Lower leg skin (tissue), 4 donors: ENCODE results near the gene AMOTL2. TPM values are rescaled to one million over a fixed set of nuclear protein-coding genes. Genes with fewer than 3 reads are reported as not detected.
A peak's percentile ranks its signal among the peaks of the same experiment; 100 is the strongest.

Experiments
- DNase-seq, 2 donors: peaks; one replicate each; pipeline ENCODE4 v3.0.0-alpha.2; 2019; ENCODE audit warnings: low spot score in 2 of 2
- H3K4me3 ChIP-seq: fragments of 200-600 bp; sonication (generic); 2 replicates; pipeline ENCODE4 v1.5.1; 2017; ENCODE audit warnings: mild to moderate bottlenecking, low read depth; ENCODE audit not compliant: poor library complexity, severe bottlenecking
- CTCF ChIP-seq, 3 donors: fragments of 450-650 bp; IDR thresholded peaks; one replicate each; pipeline ENCODE4 v1.5.1; 2016; ENCODE audit warnings: antibody characterized with exemption in 3 of 3, mild to moderate bottlenecking in 3 of 3, moderate library complexity in 2 of 3
- POLR2A ChIP-seq, 2 donors: fragments of 450-650 bp; IDR thresholded peaks; one replicate each; pipeline ENCODE4 v1.6.1; 2016 to 2017; ENCODE audit warnings: antibody characterized with exemption in 2 of 2, mild to moderate bottlenecking in 1 of 2, moderate library complexity in 1 of 2
- WGBS, 2 donors: methylation state at CpG; one replicate each; pipeline ENCODE4 v1.1.5; 2018; 5-methylcytosine and 5-hydroxymethylcytosine counted together
- intact Hi-C: fragments of 100-400 bp; cut with DNase I; formaldehyde crosslinking; loops from one replicate; pipeline ENCODE4 v1.15.0; 2023; ENCODE audit warnings: low total_unique reads
- total RNA-seq, 4 donors: library from RNA; depleted of rRNA; stranded (reverse); fragments of >200 nt; gene quantifications; one replicate each; pipeline ENCODE4 v1.1.0, GENCODE V29; 2016

Gene AMOTL2
- total RNA-seq, 4 donors from 2014 or later, result 97.1 to 151 (median 120) TPM

GRCh38 chr3:134351427-134351826 is 22.8 kb downstream of the AMOTL2 start:
- no peak for TF ChIP-seq POLR2A (IDR thresholded peaks at IDR 0.05)
- intact Hi-C loops, result no loop called here
- no peak overlapping the region for H3K4me3 ChIP-seq
- DNase-seq, result no peak
- WGBS, 2 donors, result 53 to 66% methylated on average over 5 of the region's 5 CpGs

GRCh38 chr3:134350861-134351311 is 23.4 kb downstream of the AMOTL2 start:
- 50 to 67% methylated on average over 4 of the region's 4 CpGs for WGBS, 2 donors
- intact Hi-C loops, result no loop called here
- DNase-seq, result peak in 1 of 2 donors; percentile 55
- TF ChIP-seq CTCF (IDR thresholded peaks at IDR 0.05) (no peak), POLR2A (IDR thresholded peaks at IDR 0.05) (no peak)
- H3K4me3 ChIP-seq, result no peak overlapping the region

GRCh38 chr3:134350266-134350665 is 24.0 kb downstream of the AMOTL2 start:
- no peak overlapping the region for H3K4me3 ChIP-seq
- intact Hi-C loops, result no loop called here
- no peak for DNase-seq
- TF ChIP-seq CTCF (IDR thresholded peaks at IDR 0.05), result no peak
- no peak for TF ChIP-seq POLR2A (IDR thresholded peaks at IDR 0.05)
- 94 to 98% methylated on average over 3 of the region's 3 CpGs for WGBS, 2 donors

- no peak overlapping the region for H3K4me3 ChIP-seq
- intact Hi-C loops, result no loop called here
- no peak for DNase-seq
- TF ChIP-seq POLR2A (IDR thresholded peaks at IDR 0.05), result no peak
- TF ChIP-seq CTCF (IDR thresholded peaks at IDR 0.05), result no peak
- WGBS, 2 donors, result 49 to 57% methylated on average over 4 of the region's 4 CpGs
These were observed 25.7 kb downstream of the AMOTL2 start for GRCh38 chr3:134348524-134348923.

- DNase-seq, result no peak
These were observed 26.7 kb downstream of the AMOTL2 start for GRCh38 chr3:134347551-134347950.

GRCh38 chr3:134346744-134347143 is 27.5 kb downstream of the AMOTL2 start:
- no peak for DNase-seq
- H3K4me3 ChIP-seq, result no peak overlapping the region
- WGBS, 2 donors, result 0% methylated on average over 1 of the region's 1 CpG
- TF ChIP-seq POLR2A (IDR thresholded peaks at IDR 0.05) (no peak), CTCF (IDR thresholded peaks at IDR 0.05) (no peak)
- intact Hi-C loops, result no loop called here

More at GRCh38 chr3:134347551-134347950, 26.7 kb downstream of the AMOTL2 start:
- no peak overlapping the region for H3K4me3 ChIP-seq
- intact Hi-C loops, result no loop called here
- WGBS, 2 donors, result 78 to 80% methylated on average over 3 of the region's 3 CpGs
- no peak for TF ChIP-seq CTCF (IDR thresholded peaks at IDR 0.05)
- no peak for TF ChIP-seq POLR2A (IDR thresholded peaks at IDR 0.05)
